Hepatocyte (in vitro differentiated cells): ENCODE measurements around the gene SLCO2B1.

Experiments
- CTCF ChIP-seq: fragments of 200-600 bp; sonication (generic); IDR thresholded peaks from 2 replicates; pipeline ENCODE4 v1.5.1; 2016; ENCODE audit warnings: antibody characterized with exemption, mild to moderate bottlenecking; ENCODE audit not compliant: poor library complexity
- EZH2phosphoT487 ChIP-seq: fragments of 200-600 bp; sonication (generic); IDR thresholded peaks from one replicate; pipeline ENCODE4 v1.6.1; 2018; ENCODE audit warnings: antibody characterized with exemption, mild to moderate bottlenecking, low read depth, moderate library complexity; ENCODE audit not compliant: unreplicated experiment, severe bottlenecking

DNA sequence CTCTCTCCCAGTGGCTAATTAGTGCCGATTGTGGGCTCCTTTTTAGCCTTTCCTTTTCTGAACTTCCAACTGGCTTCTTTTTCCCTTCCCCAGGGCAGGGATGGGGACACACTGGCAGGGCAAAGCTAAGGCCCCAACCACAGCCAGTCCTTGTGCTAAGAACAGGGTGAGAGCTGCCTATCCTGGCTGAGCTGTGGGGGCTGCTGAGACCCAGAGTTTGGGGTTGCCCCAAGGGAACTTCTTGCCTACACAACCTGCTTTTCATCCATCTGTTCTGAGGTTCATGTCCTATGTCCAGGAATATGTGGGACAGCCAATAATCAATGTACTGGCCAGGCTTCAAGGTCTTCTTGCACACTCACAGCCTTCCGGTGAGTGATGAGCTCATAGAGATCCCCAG lies 79.7 kb downstream of the SLCO2B1 start:
- TF ChIP-seq CTCF = no peak
- TF ChIP-seq EZH2phosphoT487 = no peak
